Right lobe of liver (tissue), 6 donors: ENCODE results near the gene CAB39. TPM values are rescaled to one million over a fixed set of nuclear protein-coding genes. Genes with fewer than 3 reads are reported as not detected.
A peak's percentile ranks its signal among the peaks of the same experiment; 100 is the strongest.

Experiments
- ATAC-seq, 4 donors: fragments of 200-7000 bp; cut with Tn5 transposase; one replicate each; pipeline ENCODE4 v1.9.1; 2020; ENCODE audit warnings: mild to moderate bottlenecking in 4 of 4, moderate library complexity in 4 of 4
- DNase-seq, 3 donors: peaks; one replicate each; pipeline ENCODE4 v3.0.0-alpha.2; 2020
- H3K27ac ChIP-seq, 3 donors: fragments of 200-600 bp; one replicate each; pipeline ENCODE4 v1.8.0; 2022
- H3K27me3 ChIP-seq, 2 donors: fragments of 200-600 bp; one replicate each; pipeline ENCODE4 v1.8.0; 2022
- H3K36me3 ChIP-seq, 4 donors: fragments of 200-600 bp; sonication (generic) in 1 of 4; one replicate each; pipeline versions ENCODE4 v1.5.1 to v1.8.0; 2017 to 2022; ENCODE audit warnings: control low read depth in 1 of 4
- H3K4me1 ChIP-seq, 4 donors: fragments of 200-600 bp; sonication (generic) in 1 of 4; one replicate each; pipeline versions ENCODE4 v1.5.1 to v1.8.0; 2017 to 2022; ENCODE audit warnings: control low read depth in 1 of 4
- H3K4me3 ChIP-seq, 3 donors: fragments of 200-600 bp; one replicate each; pipeline ENCODE4 v1.8.0; 2022
- H3K9me3 ChIP-seq, 4 donors: fragments of 200-600 bp; sonication (generic) in 1 of 4; one replicate each; pipeline versions ENCODE4 v1.5.1 to v1.8.0; 2017 to 2022; ENCODE audit warnings: control low read depth in 1 of 4
- CTCF ChIP-seq, 4 donors: fragments of 200-600 bp in 3 of 4; fragments of 450-650 bp in 1 of 4; IDR thresholded peaks; one replicate each; pipeline versions ENCODE4 v1.5.1 to v1.8.0; 2016 to 2022; ENCODE audit warnings: antibody characterized with exemption in 4 of 4, mild to moderate bottlenecking in 2 of 4
- POLR2A ChIP-seq: fragments of 450-650 bp; IDR thresholded peaks from one replicate; pipeline ENCODE4 v1.6.1; 2017; ENCODE audit warnings: antibody characterized with exemption, mild to moderate bottlenecking
- WGBS: methylation state at CpG from one replicate; pipeline ENCODE4 v1.1.6; 2018; ENCODE audit warnings: low coverage, low lambda C conversion rate; ENCODE audit not compliant: insufficient coverage; ENCODE audit errors: missing lambda C conversion rate; 5-methylcytosine and 5-hydroxymethylcytosine counted together
- intact Hi-C, 2 donors: fragments of 100-400 bp; cut with DNase I; formaldehyde crosslinking; loops; one replicate each; pipeline versions ENCODE4 v1.11.2 to v1.14.1; 2022
- total RNA-seq, 6 experiments: library from RNA; depleted of rRNA in 2 of 6; stranded (reverse); fragments of >200 nt in 2 of 6; fragmentation: NEBNext Ultra II Directional in 3 of 6; extraction: Animal tissue kit (Norgen Biotek cat#: 25700) in 3 of 6; gene quantifications; one replicate each; pipeline versions ENCODE4 v1.1.0 to v1.2.4, GENCODE V29; 2016 to 2023
- donor health status: DM: no; HTN: yes; CAD: no.
- donor health status: DM: no; HTN: no; CAD: no.
- donor health status: DM: no; HTN: no; CAD: no.
- donor health status: DM: no; HTN: yes; CAD: no.
- donor health status: DM: no; HTN: yes; CAD: no.

Gene CAB39
- total RNA-seq, 6 experiments from 2014 or later, result 25.3 to 32.4 (median 27.8) TPM

- H3K4me1 ChIP-seq, result no peaks in the 10 kb centered on the region
- DNase-seq (no peak), ATAC-seq (no peak)
- H3K27me3 ChIP-seq, result no peaks in the 10 kb centered on the region
- WGBS, result 84% methylated on average over 10 of the region's 11 CpGs
- H3K4me3 ChIP-seq, result no peak overlapping the region
- intact Hi-C loops, result no loop called here
- H3K9me3 ChIP-seq, result no peaks in the 10 kb centered on the region
- no peak for TF ChIP-seq CTCF (IDR thresholded peaks at IDR 0.05)
- TF ChIP-seq POLR2A, result no peak
- no peak overlapping the region for H3K27ac ChIP-seq
- H3K36me3 ChIP-seq, result peaks cover 0 to 20% (median 2%) of the 10 kb centered on the region in 4 donors
These were observed 47.0 kb downstream of the CAB39 start for GRCh38 chr2:230759481-230760167.

GRCh38 chr2:230761704-230762103, 49.1 kb downstream of the CAB39 start:
- H3K9me3 ChIP-seq, result no peaks in the 10 kb centered on the region
- peaks cover 0 to 20% (median 2%) of the 10 kb centered on the region in 4 donors for H3K36me3 ChIP-seq
- ATAC-seq (no peak), DNase-seq (no peak)
- TF ChIP-seq CTCF (IDR thresholded peaks at IDR 0.05) (no peak), POLR2A (no peak)
- H3K27me3 ChIP-seq, result no peaks in the 10 kb centered on the region
- H3K27ac ChIP-seq, result no peak overlapping the region
- no peaks in the 10 kb centered on the region for H3K4me1 ChIP-seq
- H3K4me3 ChIP-seq, result no peak overlapping the region
- 97% methylated on average over 6 of the region's 8 CpGs for WGBS
- intact Hi-C loops, result no loop called here

- intact Hi-C loops, result no loop called here
- peaks cover 0 to 20% (median 2%) of the 10 kb centered on the region in 4 donors for H3K36me3 ChIP-seq
- H3K27me3 ChIP-seq, result no peaks in the 10 kb centered on the region
- 80% methylated on average over 4 of the region's 4 CpGs for WGBS
- no peak overlapping the region for H3K4me3 ChIP-seq
- ATAC-seq (peak; percentile 44 to 69 (median 60)), DNase-seq (no peak)
- no peak overlapping the region for H3K27ac ChIP-seq
- no peaks in the 10 kb centered on the region for H3K4me1 ChIP-seq
- H3K9me3 ChIP-seq, result no peaks in the 10 kb centered on the region
- TF ChIP-seq CTCF (IDR thresholded peaks at IDR 0.05), result peak in 3 of 4 donors; percentile 11 to 31 (median 28)
- no peak for TF ChIP-seq POLR2A
These were observed 49.8 kb downstream of the CAB39 start for GRCh38 chr2:230762317-230762896.

- no peak for DNase-seq
- Histone ChIP-seq H3K9me3 (no peaks in the 10 kb centered on the region), H3K4me1 (no peaks in the 10 kb centered on the region), H3K36me3 (peaks cover 0 to 20% (median 2%) of the 10 kb centered on the region in 4 donors), H3K27me3 (no peaks in the 10 kb centered on the region), H3K27ac (no peak overlapping the region), H3K4me3 (no peak overlapping the region)
- intact Hi-C loops, result no loop called here
- 93% methylated on average over 1 of the region's 1 CpG for WGBS
- no peak for TF ChIP-seq CTCF (IDR thresholded peaks at IDR 0.05)
- TF ChIP-seq POLR2A, result no peak
- no peak for ATAC-seq
These were observed 51.7 kb downstream of the CAB39 start for GRCh38 chr2:230764346-230764745.
